ENCODE results near the gene UBR4. TPM values are rescaled to one million over a fixed set of nuclear protein-coding genes. Genes with fewer than 3 reads are reported as not detected.

The UBR4 gene
- total RNA-seq, 1 experiment from 2014 or later, result 131 TPM

- Histone ChIP-seq H3K4me1 (ENCODE audit: insufficient read depth, low read length) (no peaks in the 10 kb centered on the region), H3K14ac (ENCODE audit: insufficient read depth, low read length) (no peak overlapping the region), H2BK12ac (ENCODE audit: insufficient read length, low read depth, low read length) (no peak overlapping the region), H3K9me3 (ENCODE audit: control insufficient read depth, low read depth, low read length) (no peaks in the 10 kb centered on the region), H3K79me1 (ENCODE audit: insufficient read depth, low read depth, low read length, poor library complexity, severe bottlenecking) (no peaks in the 10 kb centered on the region), H3K79me2 (ENCODE audit: insufficient read depth, low read length) (no peaks in the 10 kb centered on the region), H3K18ac (ENCODE audit: insufficient read length, low read depth, low read length) (no peak overlapping the region), H3K4me2 (ENCODE audit: insufficient read depth, insufficient read length, low read length) (no peak overlapping the region), H3K27ac (ENCODE audit: insufficient read length, low read depth, low read length) (no peak overlapping the region), H2AFZ (ENCODE audit: low read length) (no peak overlapping the region), H4K20me1 (ENCODE audit: control insufficient read depth, insufficient read depth, insufficient read length) (no peaks in the 10 kb centered on the region), H3K27me3 (ENCODE audit: insufficient read depth, low read length) (no peaks in the 10 kb centered on the region), H2BK5ac (ENCODE audit: insufficient read length, low read length) (no peak overlapping the region), H2AK5ac (ENCODE audit: insufficient read length, low read length) (no peak overlapping the region), H3T11ph (ENCODE audit: low read length) (no peak overlapping the region), H3K23me2 (ENCODE audit: insufficient read length, low read depth, low read length, poor library complexity, severe bottlenecking) (no peaks in the 10 kb centered on the region), H4K5ac (ENCODE audit: insufficient read length, low read depth, low read length) (no peak overlapping the region), H3K4ac (ENCODE audit: low read depth, low read length) (no peak overlapping the region), H4K8ac (replicated peaks; ENCODE audit: insufficient read length, low read depth, low read length) (no peak overlapping the region), H3K9ac (ENCODE audit: extremely low read depth, insufficient read length, low read length) (no peak overlapping the region), H4K91ac (ENCODE audit: insufficient read length, low read depth, low read length) (no peak overlapping the region), H2BK20ac (ENCODE audit: low read depth, low read length, poor library complexity, severe bottlenecking) (no peak overlapping the region), H3K56ac (ENCODE audit: insufficient read length, low read depth, low read length) (no peak overlapping the region), H2BK120ac (ENCODE audit: low read depth, low read length, poor library complexity, severe bottlenecking) (no peak overlapping the region), H3K23ac (ENCODE audit: insufficient read length, low read depth, low read length) (no peak overlapping the region), H2BK15ac (ENCODE audit: low read depth, low read length) (no peak overlapping the region)
- no peaks in the 10 kb centered on the region for H3K4me1 Mint-ChIP-seq
- no peak for DNase-seq
- H3K4me3 Mint-ChIP-seq, result no peak overlapping the region; a peak in 1 of 5 replicates
- H3K27ac Mint-ChIP-seq, result no peak overlapping the region; a peak in 1 of 7 replicates
- no CpG with 5 or more reads among the region's 3 CpGs for whole genome bisulfite sequencing (ENCODE audit: extremely low coverage, insufficient read length, low lambda C conversion rate)
- H3K27me3 Mint-ChIP-seq (ENCODE audit: low read depth), result no peaks in the 10 kb centered on the region
- no peak for TF ChIP-seq CTCF (conservative IDR thresholded peaks at IDR 0.05)
- peaks cover 81 to 99% (median 99%) of the 10 kb centered on the region in 3 experiments for H3K36me3 Mint-ChIP-seq (ENCODE audit: insufficient read depth in 1 of 3, low read depth in 3 of 3)
- no peaks in the 10 kb centered on the region for H3K9me3 Mint-ChIP-seq
These were observed 60.3 kb downstream of the UBR4 start for GRCh38 chr1:19149736-19150135.
